Suppressor macrophage (primary cell): Measurements from ENCODE around the gene DDC.

Source experiments
- DNase-seq, 4 experiments: peaks; one replicate each; pipeline ENCODE4 v3.0.0-alpha.2; 2020 to 2022

DDC gene

DNA sequence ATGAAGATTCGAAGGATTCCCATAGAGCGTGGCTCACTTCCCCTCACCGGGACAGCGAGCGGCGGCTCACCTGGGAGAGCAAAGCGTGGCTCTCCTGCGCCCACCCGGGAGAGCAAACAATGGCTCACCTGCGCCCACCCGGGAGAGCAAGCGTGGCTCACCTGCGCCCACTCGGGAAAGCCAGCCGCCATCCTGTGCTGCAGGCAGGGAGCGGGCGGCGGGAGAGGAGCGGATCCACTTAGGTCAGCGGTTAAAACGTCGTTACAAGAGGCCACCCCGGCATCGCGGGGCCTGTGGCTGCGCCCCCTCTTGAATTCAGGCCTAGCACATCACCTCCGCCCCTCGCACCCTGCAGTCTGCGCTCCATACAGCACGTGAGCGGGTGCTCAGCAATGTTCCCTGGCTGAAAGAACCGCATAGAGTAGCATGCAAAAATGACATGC is 114.6 kb downstream of the DDC start:
- peak in 2 of 4 experiments; percentile 20 to 24 for DNase-seq

- DNase-seq: peak; percentile 85 to 94 (median 89)
These were observed 115.2 kb downstream of the DDC start, which contains the start of gene FIGNL1 for GRCh38 chr7:50449881-50450589. FIGNL1 (minus strand) TSS chr7:50450350; CDS start chr7:50447287, 3,063 bp downstream.

DNA sequence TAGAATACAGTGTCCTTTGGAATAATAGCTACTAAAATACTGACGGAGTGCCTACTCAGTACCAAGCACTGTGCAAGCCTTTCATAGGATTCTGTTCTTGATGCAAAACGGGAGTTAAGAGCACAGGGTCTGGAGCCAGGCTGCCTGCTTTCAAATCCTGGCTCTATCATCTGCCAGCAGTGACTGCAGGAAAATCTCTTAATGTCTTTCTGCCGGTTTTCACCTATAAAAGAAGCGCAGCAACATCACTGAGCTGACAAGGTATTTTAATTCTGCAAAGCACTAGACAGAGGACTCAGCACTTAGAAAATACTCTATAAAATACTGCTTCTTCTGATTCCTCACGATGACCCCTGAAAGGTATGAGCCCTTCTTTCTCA is 115.7 kb downstream of the DDC start:
- no peak for DNase-seq

GRCh38 chr7:50448823-50449222 is 116.4 kb downstream of the DDC start:
- DNase-seq: no peak

- no peak for DNase-seq
These were observed 118.7 kb downstream of the DDC start for GRCh38 chr7:50446542-50446960.

- peak; percentile 42 to 75 (median 66) for DNase-seq
These were observed 128.9 kb downstream of the DDC start for GRCh38 chr7:50436133-50436806.

GRCh38 chr7:50431722-50432305 is 133.4 kb downstream of the DDC start:
- DNase-seq: no peak

- DNase-seq: no peak
These were observed 133.9 kb downstream of the DDC start for GRCh38 chr7:50431316-50431715.

DNA sequence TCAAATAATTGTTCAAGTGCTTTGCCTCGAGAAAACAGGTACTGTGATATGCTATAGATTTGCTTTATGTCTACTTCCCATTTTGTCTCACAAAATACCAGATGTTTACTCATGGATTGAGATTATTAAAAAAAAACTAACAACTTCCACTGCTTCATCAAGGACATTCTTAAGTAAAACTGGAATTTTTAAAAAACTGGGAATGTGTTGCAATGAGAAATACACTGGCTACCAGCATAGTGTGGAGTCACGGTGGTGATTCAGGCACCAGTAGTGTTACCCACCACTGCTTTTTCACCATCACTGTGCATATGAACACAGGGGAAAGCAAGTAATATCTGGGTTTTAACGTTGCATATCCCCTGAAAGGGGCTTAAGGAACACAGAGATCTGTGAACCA is 136.3 kb downstream of the DDC start:
- DNase-seq: no peak

DNA sequence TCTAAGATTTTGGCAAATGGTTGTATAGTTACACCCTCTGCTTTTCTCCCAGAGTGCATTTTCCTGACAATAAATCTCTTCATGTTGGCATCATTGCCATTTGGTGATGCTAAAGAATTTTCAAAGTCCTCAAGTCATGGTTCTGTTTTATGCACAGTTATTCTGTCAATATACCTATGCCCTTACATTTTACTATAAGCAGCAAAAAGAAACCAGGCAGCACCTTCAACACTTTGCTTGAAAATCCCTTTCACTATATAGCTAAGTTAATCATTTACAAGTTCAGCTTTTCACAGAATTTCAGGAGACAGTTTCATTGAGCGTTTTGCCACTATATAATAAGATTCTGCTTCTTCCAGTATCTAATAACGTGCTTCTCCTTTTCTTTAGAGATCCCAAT is 137.7 kb downstream of the DDC start:
- no peak for DNase-seq

DNA sequence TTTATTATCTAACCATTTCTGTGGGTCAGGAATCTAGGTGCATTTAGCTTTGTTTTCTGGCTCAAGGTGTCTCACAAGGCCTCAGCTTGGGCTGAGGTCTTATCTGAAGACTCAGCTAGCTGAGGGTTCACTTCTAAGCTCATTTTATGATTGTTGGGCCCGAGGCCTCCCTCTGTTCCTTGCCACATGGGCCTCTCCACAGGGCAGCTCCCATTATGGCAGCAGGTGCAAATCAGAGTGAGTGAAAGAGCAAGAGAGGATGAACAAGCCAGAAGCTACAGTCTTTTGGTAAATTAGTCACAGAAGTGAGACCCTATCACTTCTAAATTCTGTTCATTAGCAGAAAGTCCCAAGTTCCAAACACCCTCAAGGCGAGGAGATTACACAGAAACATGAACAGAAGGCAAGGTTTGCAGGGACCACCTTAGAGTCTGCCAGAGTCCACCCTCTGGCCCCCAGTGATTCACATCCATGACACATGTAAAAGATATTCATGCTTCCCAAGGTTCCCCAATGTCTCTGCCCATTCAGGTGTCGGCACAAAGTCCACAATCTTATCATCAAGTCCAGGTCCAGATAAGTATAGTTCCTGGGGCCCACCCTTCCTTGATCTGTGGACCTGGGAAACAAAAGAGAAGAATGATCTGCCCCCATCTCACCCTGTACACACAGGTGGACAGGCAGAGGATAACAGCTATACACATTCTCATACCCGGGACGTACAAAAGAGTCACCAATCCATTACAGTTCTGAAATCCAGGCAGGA is 138.7 kb downstream of the DDC start:
- DNase-seq: no peak

- no peak for DNase-seq
These were observed 139.9 kb downstream of the DDC start for GRCh38 chr7:50425318-50425717.

- no peak for DNase-seq
These were observed 141.3 kb downstream of the DDC start for GRCh38 chr7:50423860-50424259.

DNA sequence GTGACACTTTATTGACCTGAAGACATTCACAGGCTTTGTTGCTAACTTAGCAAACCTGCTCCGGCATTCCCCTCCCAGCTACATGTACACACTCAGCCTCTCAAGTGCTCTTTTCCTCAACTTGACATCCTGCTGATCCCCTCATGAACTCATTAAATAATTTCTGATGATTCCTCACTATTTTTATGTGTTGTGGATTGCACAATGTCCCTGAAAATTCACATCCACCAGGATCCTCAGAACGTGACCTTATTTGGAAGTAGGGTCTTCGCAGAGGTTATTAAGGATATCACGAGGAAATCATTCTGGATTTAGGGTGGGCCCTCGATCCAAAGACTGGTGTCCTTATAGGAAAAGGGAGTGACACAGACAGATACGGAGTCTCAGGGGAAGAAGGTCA is 142.3 kb downstream of the DDC start:
- no peak for DNase-seq

DNA sequence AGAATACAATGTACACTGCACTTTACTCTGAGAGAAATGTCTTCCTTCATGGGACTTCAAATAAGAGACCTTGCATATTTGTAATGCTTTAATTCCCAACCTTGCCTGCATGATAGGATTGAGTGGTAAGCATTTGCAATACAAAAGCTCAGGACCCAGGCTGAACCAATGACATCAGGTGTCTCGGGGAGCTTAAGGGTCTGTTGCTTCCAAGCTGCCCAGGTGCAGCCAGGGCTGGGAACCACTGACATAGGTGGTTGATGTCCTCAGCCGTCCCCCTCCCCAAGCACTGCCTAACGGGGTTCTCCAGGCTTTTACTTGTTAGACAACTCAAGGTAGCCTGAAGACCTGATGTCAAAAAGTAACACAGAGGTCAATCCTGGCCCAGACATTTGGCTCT is 144.2 kb downstream of the DDC start:
- no peak for DNase-seq

DNA sequence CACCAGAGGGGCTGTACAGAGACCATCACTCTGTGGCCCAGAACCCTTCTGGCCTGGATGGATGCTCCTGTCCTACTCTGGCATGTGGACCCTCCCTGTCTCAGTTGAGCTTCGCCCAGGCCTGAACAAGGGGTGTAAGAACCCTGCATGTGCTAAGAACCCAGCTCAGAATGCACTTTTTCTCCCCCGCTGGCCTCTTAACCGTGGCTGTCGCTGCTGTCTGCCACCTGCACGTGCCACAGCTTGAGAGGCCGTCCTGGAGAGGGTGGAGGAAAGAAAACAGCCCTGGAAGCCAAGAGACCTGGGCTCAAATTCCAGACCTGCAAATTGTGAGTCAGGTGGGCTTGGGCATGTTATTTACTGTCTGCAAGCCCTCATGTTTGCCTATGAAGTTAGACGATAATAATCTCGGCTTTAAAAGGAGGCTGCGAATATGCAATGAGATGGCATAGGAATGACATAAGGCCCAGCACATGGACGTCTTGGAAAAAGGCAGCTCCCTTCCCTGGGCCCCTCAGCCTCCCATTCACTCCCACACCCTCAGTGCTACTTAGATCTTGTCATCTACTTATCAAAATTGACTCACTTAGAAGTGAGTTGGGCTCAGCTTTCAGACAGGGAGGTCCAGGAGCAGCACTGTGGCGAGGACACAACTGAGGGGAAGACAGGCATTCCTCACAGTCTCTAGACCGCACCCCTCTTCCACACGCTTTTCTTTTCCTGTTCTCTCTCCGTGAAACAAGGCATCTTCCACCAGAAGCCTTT is 146.5 kb downstream of the DDC start:
- no peak for DNase-seq

DNA sequence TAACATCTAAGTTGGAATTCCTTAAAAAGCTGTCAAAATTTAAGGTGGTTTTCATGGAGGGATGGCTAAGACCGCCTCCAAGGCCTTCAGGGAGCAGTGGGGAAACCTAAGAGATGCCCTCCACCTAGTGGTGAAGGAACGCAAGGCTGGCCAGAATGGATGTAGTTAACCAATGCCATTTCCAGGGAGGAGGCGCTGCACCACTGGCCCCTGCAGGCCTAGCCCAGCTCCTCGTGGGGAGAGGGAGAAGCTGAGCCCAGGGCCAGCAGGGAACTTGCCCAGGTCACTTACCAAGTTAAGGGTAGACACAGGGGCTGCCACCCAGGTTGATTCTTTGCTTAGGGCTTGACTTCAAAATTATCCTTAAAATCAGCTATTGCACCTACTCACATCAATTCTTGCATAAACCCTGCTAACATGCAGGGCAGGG is 147.1 kb downstream of the DDC start:
- peak; percentile 88 to 95 (median 92) for DNase-seq

GRCh38 chr7:50416527-50417182 is 148.6 kb downstream of the DDC start:
- DNase-seq: peak; percentile 74 to 92 (median 86)

DNA sequence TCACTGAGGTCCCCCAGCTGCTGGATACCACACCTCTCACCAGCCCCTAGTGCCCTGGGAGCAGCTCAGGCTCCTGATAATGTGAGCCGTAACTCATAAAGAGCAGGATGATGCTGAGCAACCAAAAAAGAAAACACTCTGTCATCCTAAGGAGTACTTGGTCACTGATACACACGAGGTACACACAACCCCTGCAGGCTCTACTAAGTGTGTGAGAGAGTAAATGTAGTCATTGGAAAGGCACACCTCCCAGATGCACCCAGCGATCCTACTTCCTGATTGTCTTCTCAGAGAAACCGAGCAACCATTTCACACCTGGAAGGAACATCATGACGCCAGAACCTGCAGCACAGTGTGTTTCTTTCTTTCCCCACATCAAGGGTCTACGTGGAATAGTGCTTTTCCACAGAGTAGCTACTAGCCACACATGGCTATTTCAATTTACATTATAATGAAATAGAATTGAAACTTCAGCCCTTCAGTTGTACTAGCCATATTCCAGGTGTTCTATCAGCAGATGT is 149.3 kb downstream of the DDC start:
- DNase-seq: peak in 1 of 4 experiments; percentile 27

DNA sequence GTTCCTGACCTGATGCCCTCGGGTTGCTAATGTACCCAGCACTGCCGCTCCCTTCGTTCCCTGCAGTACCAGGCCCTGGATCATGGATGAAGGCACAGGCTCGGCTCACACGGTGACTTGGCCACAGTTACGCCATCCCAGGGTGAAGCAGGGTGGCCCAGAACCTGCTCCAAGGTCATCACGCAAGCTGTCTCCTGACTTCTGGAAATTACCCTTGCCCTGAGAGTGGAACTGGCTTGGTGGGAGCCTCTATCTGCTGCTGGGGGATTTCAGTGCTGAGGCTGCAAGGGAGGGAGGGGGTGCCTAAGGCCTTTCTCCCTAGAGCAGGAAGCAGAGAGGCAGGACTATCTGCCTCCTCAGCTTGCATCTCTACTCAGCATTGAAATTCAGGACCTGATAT is 151.6 kb downstream of the DDC start:
- DNase-seq: peak in 2 of 4 experiments; percentile 10 to 29

GRCh38 chr7:50412973-50413372 is 152.2 kb downstream of the DDC start:
- DNase-seq: peak in 3 of 4 experiments; percentile 23 to 35 (median 31)
